DMS153 (cell line): ENCODE measurements around the gene HTR3E.
A peak's percentile ranks its signal among the peaks of the same experiment; 100 is the strongest.

Experiments
- DNase-seq: peaks from one replicate; lab custom pipeline; 2025; lab: John Stamatoyannopoulos, UW

The HTR3E gene

GRCh38 chr3:184155644-184156521 is 59.0 kb downstream of the HTR3E start:
- no peak for DNase-seq

DNA sequence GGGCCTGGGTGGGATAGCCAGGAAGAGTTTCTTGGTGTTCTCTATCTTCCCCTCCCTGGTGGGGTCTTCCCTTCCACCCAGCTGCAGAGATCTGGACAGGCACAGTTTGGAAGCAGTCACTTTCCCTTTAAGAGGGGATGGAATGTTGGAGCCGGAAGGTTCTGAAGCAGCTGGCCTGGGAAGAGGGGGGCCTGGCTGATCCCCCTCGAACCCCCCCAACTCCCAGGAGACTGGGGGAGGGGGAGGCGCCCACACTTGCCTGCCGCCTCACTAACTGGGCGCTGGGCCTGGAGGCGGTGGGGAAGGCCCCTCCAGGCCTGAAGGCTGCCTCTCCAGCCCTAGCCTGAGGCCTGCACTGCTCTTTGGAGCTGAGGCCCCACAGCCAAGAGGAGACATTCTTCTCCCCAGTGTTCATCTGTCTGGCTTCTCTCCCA is 59.7 kb downstream of the HTR3E start:
- peak; percentile 10 for DNase-seq
